Measurements from ENCODE around the gene ZNF398.

The ZNF398 gene

DNA sequence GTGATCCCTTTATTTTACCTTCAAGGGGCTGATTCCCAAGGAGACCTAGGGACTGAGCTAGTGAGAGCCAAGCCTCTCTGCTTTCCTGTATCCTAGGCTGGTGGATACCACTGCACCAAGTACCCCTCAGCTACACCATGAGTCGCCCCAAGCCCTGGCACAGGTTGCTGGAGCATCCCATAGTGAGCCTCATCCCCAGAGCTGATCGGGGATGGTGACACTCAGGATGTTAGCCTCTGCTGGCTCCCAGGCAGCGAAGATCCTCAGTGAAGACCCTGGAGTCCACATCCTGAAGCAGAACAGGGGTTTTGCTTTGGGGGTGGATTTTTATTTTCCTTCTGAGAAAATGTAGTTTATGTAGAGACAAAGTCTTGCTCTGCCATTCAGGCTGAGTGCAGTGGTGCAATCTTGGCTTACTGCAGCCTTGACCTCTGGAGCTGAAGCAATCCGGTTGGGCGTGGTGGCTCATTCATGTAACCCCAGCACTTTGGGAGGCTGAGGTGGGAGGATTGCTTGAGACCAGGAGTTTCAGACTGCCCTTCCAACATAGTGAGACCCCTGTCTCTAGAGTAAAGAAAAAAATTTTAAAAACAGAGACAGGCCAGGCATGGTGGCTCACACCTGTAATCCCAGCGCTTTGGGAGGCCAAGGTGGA is 79.7 kb downstream of the ZNF398 start:
- Histone ChIP-seq H3K4me3 (ENCODE audit: insufficient read length, low read depth) (no peak overlapping the region), H3K36me3 (ENCODE audit: insufficient read depth, insufficient read length, low read length) (peaks cover 35% of the 10 kb centered on the region), H3K4me1 (ENCODE audit: insufficient read depth, insufficient read length) (no peaks in the 10 kb centered on the region), H3K9me3 (ENCODE audit: insufficient read depth, low read length) (no peaks in the 10 kb centered on the region), H3K27me3 (ENCODE audit: insufficient read depth, insufficient read length) (no peaks in the 10 kb centered on the region), H3K9ac (ENCODE audit: insufficient read length, low read depth) (no peak overlapping the region)
- TF ChIP-seq SUZ12 (IDR thresholded peaks at IDR 0.05; ENCODE audit: extremely low read depth, insufficient read depth, insufficient read length) = no peak
- TF ChIP-seq YY1 (IDR thresholded peaks at IDR 0.05; ENCODE audit: insufficient read depth, insufficient read length) = no peak
- TF ChIP-seq ZNF274 (IDR thresholded peaks at IDR 0.05; ENCODE audit: low read depth, low read length) = no peak
- DNase-seq (ENCODE audit: low read depth, low spot score) = no peak

DNA sequence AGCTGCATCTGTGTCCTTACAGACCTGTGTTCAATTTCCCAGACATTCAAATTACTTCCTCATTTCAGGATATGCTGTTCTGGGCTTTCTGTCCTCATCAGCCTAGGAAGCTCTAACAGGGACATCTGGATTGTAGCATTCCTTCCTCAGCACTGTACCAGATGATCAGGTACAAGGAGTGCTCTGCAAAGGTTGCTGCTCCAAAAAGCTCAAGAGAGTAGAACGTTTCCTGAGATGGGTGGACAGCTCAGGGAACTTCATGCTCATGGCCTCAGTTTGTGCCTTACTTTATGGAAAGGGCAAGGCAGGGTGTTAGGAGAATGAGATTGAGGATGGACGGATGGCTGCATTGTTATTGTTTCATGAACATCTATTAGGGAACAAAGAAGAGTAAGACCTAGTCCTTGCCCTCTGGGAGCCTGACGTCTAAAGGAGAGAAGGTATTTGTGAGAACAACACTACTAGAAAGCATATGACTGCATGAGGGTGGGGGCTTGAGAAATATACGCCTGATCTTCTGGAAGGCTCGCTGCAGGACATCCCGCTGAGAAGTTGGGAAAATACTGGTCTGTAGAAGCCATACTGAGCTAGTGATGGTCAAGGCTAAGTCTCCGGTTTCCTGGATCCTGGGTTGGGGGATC is 81.7 kb downstream of the ZNF398 start:
- Histone ChIP-seq H3K4me1 (ENCODE audit: insufficient read depth, insufficient read length) (no peaks in the 10 kb centered on the region), H3K9ac (ENCODE audit: insufficient read length, low read depth) (no peak overlapping the region), H3K4me3 (ENCODE audit: insufficient read length, low read depth) (no peak overlapping the region), H3K36me3 (ENCODE audit: insufficient read depth, insufficient read length, low read length) (peaks cover 26% of the 10 kb centered on the region), H3K9me3 (ENCODE audit: insufficient read depth, low read length) (no peaks in the 10 kb centered on the region), H3K27me3 (ENCODE audit: insufficient read depth, insufficient read length) (no peaks in the 10 kb centered on the region)
- no peak for TF ChIP-seq SUZ12 (IDR thresholded peaks at IDR 0.05; ENCODE audit: extremely low read depth, insufficient read depth, insufficient read length)
- TF ChIP-seq YY1 (IDR thresholded peaks at IDR 0.05; ENCODE audit: insufficient read depth, insufficient read length) = no peak
- no peak for TF ChIP-seq ZNF274 (IDR thresholded peaks at IDR 0.05; ENCODE audit: low read depth, low read length)
- no peak for DNase-seq (ENCODE audit: low read depth, low spot score)

DNA sequence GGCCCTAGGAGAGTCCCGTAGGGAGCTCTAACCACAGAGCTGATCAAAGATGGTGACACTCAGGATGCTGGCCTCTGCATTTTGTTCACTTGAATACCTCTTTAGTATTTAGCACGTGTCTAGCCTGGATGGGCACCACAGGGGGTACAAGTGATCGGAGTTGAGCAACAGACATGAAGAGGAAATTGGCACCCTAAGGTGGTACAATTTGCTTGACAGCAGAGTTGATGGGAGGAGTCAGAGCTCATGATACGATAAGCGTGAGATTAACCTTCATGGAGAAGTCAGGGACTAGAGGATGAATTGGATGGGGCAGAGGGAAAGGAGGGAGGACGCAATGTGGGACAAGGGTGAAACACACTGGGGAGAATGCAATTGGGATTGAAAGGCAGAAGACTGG is 82.3 kb downstream of the ZNF398 start:
- Histone ChIP-seq H3K9me3 (ENCODE audit: insufficient read depth, low read length) (no peaks in the 10 kb centered on the region), H3K4me1 (ENCODE audit: insufficient read depth, insufficient read length) (no peaks in the 10 kb centered on the region), H3K4me3 (ENCODE audit: insufficient read length, low read depth) (no peak overlapping the region), H3K27me3 (ENCODE audit: insufficient read depth, insufficient read length) (no peaks in the 10 kb centered on the region), H3K9ac (ENCODE audit: insufficient read length, low read depth) (no peak overlapping the region), H3K36me3 (ENCODE audit: insufficient read depth, insufficient read length, low read length) (peaks cover 20% of the 10 kb centered on the region)
- DNase-seq (ENCODE audit: low read depth, low spot score) = no peak
- TF ChIP-seq YY1 (IDR thresholded peaks at IDR 0.05; ENCODE audit: insufficient read depth, insufficient read length) = no peak
- no peak for TF ChIP-seq SUZ12 (IDR thresholded peaks at IDR 0.05; ENCODE audit: extremely low read depth, insufficient read depth, insufficient read length)
- no peak for TF ChIP-seq ZNF274 (IDR thresholded peaks at IDR 0.05; ENCODE audit: low read depth, low read length)

DNA sequence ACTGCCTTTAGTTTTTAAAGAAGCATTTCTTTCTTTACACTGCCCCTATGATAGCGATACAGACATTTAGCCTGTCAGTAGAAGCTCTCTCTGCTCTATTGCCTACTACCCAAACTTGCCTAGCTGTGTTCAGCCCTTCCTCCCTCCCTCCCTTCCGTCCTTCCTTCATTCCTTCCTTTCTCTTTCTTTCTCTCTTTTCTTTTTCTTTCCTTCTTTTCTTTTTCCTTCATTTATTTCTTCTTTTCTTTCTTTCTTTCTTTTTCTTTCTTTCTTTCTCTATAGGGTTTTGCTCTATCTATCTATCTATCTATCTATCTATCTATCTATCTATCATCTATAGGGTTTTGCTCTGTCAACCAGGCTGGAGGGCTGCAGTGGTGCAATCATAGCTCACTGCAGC is 85.1 kb downstream of the ZNF398 start:
- peaks cover 4% of the 10 kb centered on the region for H3K27me3 ChIP-seq (ENCODE audit: insufficient read depth, insufficient read length)
- no peak overlapping the region for H3K4me3 ChIP-seq (ENCODE audit: insufficient read length, low read depth)
- H3K9ac ChIP-seq (ENCODE audit: insufficient read length, low read depth) = no peak overlapping the region
- H3K4me1 ChIP-seq (ENCODE audit: insufficient read depth, insufficient read length) = no peaks in the 10 kb centered on the region
- H3K36me3 ChIP-seq (ENCODE audit: insufficient read depth, insufficient read length, low read length) = no peaks in the 10 kb centered on the region
- no peak for DNase-seq (ENCODE audit: low read depth, low spot score)
- H3K9me3 ChIP-seq (ENCODE audit: insufficient read depth, low read length) = no peaks in the 10 kb centered on the region
- no peak for TF ChIP-seq SUZ12 (IDR thresholded peaks at IDR 0.05; ENCODE audit: extremely low read depth, insufficient read depth, insufficient read length)
- no peak for TF ChIP-seq ZNF274 (IDR thresholded peaks at IDR 0.05; ENCODE audit: low read depth, low read length)
- no peak for TF ChIP-seq YY1 (IDR thresholded peaks at IDR 0.05; ENCODE audit: insufficient read depth, insufficient read length)
